DND-41 (cell line): ENCODE results near the gene ISY1.

Source experiments
- ATAC-seq: fragments of 200-7000 bp; cut with Tn5 transposase; 3 replicates; pipeline ENCODE4 v1.9.1; 2021; ENCODE audit warnings: low read depth; ENCODE audit not compliant: insufficient read depth
- DNase-seq: peaks from one replicate; pipeline ENCODE4 v3.0.0-alpha.2; 2020
- H2AFZ ChIP-seq: 2 replicates; pipeline ENCODE4 v1.6.0; 2012; ENCODE audit warnings: low read depth, low read length
- H3K27ac ChIP-seq: 2 replicates; pipeline ENCODE4 v1.5.1; 2012; ENCODE audit warnings: low read length, inconsistent platforms
- H3K27me3 ChIP-seq: fragments of 200-600 bp; sonication (generic); 2 replicates; pipeline ENCODE4 v1.6.0; 2012; ENCODE audit warnings: low read length, mild to moderate bottlenecking, inconsistent platforms; ENCODE audit not compliant: insufficient read depth, poor library complexity
- H3K36me3 ChIP-seq: 2 replicates; pipeline ENCODE4 v1.5.1; 2012; ENCODE audit warnings: low read length, inconsistent platforms; ENCODE audit not compliant: insufficient read depth
- H3K4me1 ChIP-seq: 2 replicates; pipeline ENCODE4 v1.5.1; 2012; ENCODE audit warnings: mild to moderate bottlenecking, low read length; ENCODE audit not compliant: insufficient read depth
- H3K4me2 ChIP-seq: 2 replicates; pipeline ENCODE4 v1.6.0; 2012; ENCODE audit warnings: mild to moderate bottlenecking, moderate library complexity, low read length, inconsistent platforms; ENCODE audit not compliant: insufficient read depth
- H3K4me3 ChIP-seq, 2 experiments: fragments of 200-600 bp in 1 of 2; shearing (Covaris generic) in 1 of 2; 2 replicates each; pipeline ENCODE4 v1.5.1; 2012 to 2016; ENCODE audit warnings: inconsistent platforms in 2 of 2, low read length in 2 of 2, mild to moderate bottlenecking in 2 of 2, low read depth in 1 of 2, moderate library complexity in 1 of 2
- H3K79me2 ChIP-seq: 2 replicates; pipeline ENCODE4 v1.6.0; 2012; ENCODE audit warnings: low read length, inconsistent platforms; ENCODE audit not compliant: insufficient read depth
- H3K9ac ChIP-seq: 2 replicates; pipeline ENCODE4 v1.6.0; 2012; ENCODE audit warnings: low read depth, mild to moderate bottlenecking, inconsistent platforms, low read length, moderate library complexity
- H3K9me3 ChIP-seq: 2 replicates; pipeline ENCODE4 v1.5.1; 2012; ENCODE audit warnings: low read length, moderate library complexity, mild to moderate bottlenecking, inconsistent platforms; ENCODE audit not compliant: insufficient read depth, severe bottlenecking
- H4K20me1 ChIP-seq: 2 replicates; pipeline ENCODE4 v1.6.0; 2012; ENCODE audit warnings: low read length; ENCODE audit not compliant: insufficient read depth
- CTCF ChIP-seq: IDR thresholded peaks from 2 replicates; pipeline ENCODE4 v1.5.1; 2012; ENCODE audit warnings: borderline replicate concordance, low read length, moderate library complexity, mild to moderate bottlenecking; ENCODE audit not compliant: poor library complexity, severe bottlenecking; ENCODE audit errors: extremely low read depth
- EZH2 ChIP-seq: IDR thresholded peaks from 3 replicates; pipeline ENCODE4 v1.6.1; 2012; ENCODE audit warnings: borderline replicate concordance, low read depth, mild to moderate bottlenecking, moderate library complexity, low read length, inconsistent platforms; ENCODE audit not compliant: severe bottlenecking

Gene ISY1

GRCh38 chr3:129184396-129184657, 23.5 kb upstream of the ISY1 start:
- ATAC-seq (peak; percentile 14; the same call in 2 of the 3 replicates), DNase-seq (peak; percentile 56)
- TF ChIP-seq EZH2 (no peak), CTCF (no peak)

DNA sequence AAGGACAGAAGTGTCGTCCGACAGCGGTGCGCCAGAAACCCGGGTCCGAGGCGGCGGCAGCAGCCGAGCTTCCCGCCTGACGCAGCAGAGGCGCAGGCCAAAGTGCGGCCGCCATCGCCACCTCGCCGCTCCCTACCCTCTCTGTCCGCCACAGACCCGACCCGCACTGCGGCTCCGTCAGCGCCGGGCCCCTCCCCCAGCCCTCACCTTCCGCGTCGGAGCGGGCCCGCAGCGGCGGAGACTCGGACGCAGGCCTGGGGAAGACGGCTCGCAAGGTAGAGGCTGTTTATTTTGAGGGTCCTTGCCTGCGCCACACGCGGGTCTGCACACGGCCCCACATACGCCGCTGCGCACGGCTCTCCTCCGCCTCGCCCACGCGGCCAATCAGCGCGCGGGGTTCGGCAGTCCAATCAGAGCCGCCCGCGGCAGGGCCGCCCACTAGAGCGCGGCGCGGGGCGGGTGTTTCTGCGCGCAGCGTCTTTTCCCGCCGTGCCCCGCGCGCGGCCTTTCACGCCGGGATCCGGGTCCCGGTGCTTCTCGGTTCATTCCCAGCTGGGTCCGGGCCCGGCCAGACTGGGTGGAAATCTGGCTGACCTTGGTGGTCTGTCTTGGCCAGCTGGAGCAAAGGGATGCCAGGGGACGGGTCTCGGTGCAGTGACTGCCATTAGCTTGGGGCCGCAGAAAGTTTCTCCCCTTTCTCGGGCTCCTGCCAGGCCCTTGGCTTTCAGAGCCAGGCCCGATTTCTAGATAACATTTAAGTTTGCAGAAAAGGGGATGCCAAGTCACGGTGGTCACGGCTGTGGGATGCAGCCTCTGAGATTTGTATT, 22.9 kb upstream of the ISY1 start, which contains the start of gene CNBP:
CNBP (minus strand) TSS at position 328 of the 827 bp plus-strand sequence. CDS start 12,139 bp downstream, outside the sequence.
- peak within 1 kb of the TSS; percentile 98 for H3K9ac ChIP-seq
- DNase-seq (peak; percentile 93), ATAC-seq (peak; percentile 97)
- no peaks in the 10 kb centered on the region for H3K9me3 ChIP-seq
- peaks cover 39% of the 10 kb centered on the region for H3K36me3 ChIP-seq
- peak within 1 kb of the TSS; percentile 80 for H2AFZ ChIP-seq
- H3K4me3 ChIP-seq = peak within 1 kb of the TSS; percentile 67 to 72
- peak within 1 kb of the TSS; percentile 97 for H3K27ac ChIP-seq
- peaks cover 53% of the 10 kb centered on the region for H3K4me1 ChIP-seq
- TF ChIP-seq CTCF (no peak), EZH2 (no peak)
- peaks cover 38% of the 10 kb centered on the region for H4K20me1 ChIP-seq
- peaks cover 70% of the 10 kb centered on the region for H3K79me2 ChIP-seq
- H3K27me3 ChIP-seq = no peaks in the 10 kb centered on the region
- H3K4me2 ChIP-seq = peak within 1 kb of the TSS; percentile 75

More at GRCh38 chr3:129184396-129184657, 23.5 kb upstream of the ISY1 start:
- Histone ChIP-seq H3K27ac (peak overlapping the region; percentile 89), H3K4me3 (peak overlapping the region; percentile 67 to 72; a peak in 3 of 4 replicates), H3K9me3 (no peaks in the 10 kb centered on the region), H3K4me2 (peak overlapping the region; percentile 65), H3K36me3 (peaks cover 33% of the 10 kb centered on the region), H3K79me2 (peaks cover 64% of the 10 kb centered on the region), H3K4me1 (peaks cover 47% of the 10 kb centered on the region), H2AFZ (peak overlapping the region; percentile 80), H3K27me3 (no peaks in the 10 kb centered on the region), H3K9ac (peak overlapping the region; percentile 98), H4K20me1 (peaks cover 32% of the 10 kb centered on the region)

DNA sequence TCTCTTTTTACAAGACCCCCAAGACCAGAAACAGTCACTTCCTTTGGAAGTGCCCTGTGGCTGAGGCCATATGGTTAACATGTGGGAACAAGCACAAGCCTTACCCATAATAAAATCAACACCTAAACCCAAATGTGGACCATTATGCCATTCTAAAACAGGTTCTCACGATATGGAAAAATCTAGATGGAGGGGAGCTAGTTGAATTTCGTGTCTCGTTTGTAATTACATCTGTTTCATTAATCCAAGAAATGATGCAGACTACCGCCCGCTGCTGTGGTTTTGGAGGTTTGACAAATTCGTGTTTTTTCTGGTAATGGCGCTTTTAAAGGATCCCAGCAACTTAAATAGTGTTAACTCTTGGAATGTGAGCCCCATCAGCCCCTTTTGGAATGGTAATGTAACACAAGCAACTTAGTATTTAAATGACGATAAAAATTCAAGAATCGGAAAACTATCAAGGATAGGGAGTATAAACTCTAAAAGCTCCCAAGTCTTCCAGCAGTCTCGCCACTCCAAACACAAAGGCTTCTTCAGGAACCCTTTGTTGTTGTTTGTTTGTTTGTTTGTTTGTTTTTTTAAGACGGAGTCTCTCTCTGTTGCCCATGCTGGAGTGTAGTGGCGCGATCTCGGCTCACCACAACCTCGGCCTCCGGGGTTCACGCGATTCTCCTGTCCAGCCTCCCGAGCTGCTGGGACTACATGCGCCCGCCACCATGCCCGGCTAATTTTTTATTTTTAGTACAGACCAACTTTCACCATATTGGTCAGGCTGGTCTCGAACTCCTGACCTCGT, 21.7 kb upstream of the ISY1 start:
- peaks cover 82% of the 10 kb centered on the region for H3K79me2 ChIP-seq
- H3K4me3 ChIP-seq = peak overlapping the region; percentile 50 to 67
- ATAC-seq (no peak), DNase-seq (peak; percentile 29)
- 0 out of 2 replicates have a peak overlapping the region, but pooled peaks have one; percentile 73 for H2AFZ ChIP-seq
- H3K4me1 ChIP-seq = peaks cover 59% of the 10 kb centered on the region
- H3K9me3 ChIP-seq = no peaks in the 10 kb centered on the region
- peaks cover 50% of the 10 kb centered on the region for H3K36me3 ChIP-seq
- peak overlapping the region; percentile 98 for H3K9ac ChIP-seq
- H3K27ac ChIP-seq = peak overlapping the region; percentile 97
- H3K4me2 ChIP-seq = peak overlapping the region; percentile 75
- peaks cover 49% of the 10 kb centered on the region for H4K20me1 ChIP-seq
- H3K27me3 ChIP-seq = no peaks in the 10 kb centered on the region
- TF ChIP-seq CTCF = no peak
- no peak for TF ChIP-seq EZH2
